HG02870 (cell line): ENCODE results near the gene QRSL1.
"Not testable (repeated sequence)": the region's sequence is repeated elsewhere in the genome, so short reads cannot be mapped to it uniquely, and the experiment has no call there.

Experiments used
- ATAC-seq: cut with Tn5 transposase; IDR thresholded peaks from one replicate; pipeline ENCODE4 v1.9.1; 2021; ENCODE audit warnings: mild to moderate bottlenecking, moderate library complexity; ENCODE audit not compliant: unreplicated experiment

The QRSL1 gene, protein sequence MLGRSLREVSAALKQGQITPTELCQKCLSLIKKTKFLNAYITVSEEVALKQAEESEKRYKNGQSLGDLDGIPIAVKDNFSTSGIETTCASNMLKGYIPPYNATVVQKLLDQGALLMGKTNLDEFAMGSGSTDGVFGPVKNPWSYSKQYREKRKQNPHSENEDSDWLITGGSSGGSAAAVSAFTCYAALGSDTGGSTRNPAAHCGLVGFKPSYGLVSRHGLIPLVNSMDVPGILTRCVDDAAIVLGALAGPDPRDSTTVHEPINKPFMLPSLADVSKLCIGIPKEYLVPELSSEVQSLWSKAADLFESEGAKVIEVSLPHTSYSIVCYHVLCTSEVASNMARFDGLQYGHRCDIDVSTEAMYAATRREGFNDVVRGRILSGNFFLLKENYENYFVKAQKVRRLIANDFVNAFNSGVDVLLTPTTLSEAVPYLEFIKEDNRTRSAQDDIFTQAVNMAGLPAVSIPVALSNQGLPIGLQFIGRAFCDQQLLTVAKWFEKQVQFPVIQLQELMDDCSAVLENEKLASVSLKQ

DNA sequence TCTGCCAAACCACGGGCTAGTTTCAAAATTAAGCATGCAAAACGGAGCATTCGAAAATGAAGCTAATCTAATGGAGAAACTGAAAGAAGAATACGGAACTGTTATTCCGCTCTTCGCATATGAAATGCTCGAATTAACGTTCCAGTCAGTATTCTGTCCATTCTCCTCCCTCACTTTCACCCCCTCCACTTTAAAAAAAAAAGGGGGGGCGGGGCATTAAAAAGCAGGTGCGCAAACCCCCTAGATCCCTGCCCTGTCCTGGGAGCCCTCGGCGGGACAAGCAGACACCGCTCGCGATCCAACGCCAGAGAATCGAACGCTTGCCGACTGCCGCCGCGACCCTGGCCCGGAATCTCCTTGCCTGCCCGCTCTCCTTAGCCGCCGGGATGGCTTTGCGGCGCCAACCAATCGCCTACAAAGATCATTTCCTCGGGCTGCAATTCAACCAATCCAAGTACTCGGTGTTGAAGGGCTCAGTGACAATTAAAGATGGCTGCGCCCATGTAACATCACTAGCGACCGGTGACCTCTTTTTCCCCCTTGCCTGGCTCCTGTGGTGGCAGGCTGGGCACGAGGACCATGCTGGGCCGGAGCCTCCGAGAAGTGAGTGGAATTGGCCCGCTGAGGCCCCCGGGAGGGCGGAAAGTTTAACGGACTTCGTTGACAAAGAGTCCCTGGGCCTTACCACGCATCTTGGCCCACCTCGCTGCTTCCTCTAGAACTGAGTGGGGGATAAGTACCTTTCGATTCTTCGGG, at the start of gene QRSL1, which contains the start of gene RTN4IP1:
Gene QRSL1, plus strand, starts transcription at position 476 of the 756 bp plus-strand sequence. Its CDS starts 104 bp downstream, at position 580.
Gene RTN4IP1, minus strand, starts transcription at position 396 of the 756 bp plus-strand sequence. CDS start 477 bp downstream, outside the sequence.
- ATAC-seq = peak; percentile 74

DNA sequence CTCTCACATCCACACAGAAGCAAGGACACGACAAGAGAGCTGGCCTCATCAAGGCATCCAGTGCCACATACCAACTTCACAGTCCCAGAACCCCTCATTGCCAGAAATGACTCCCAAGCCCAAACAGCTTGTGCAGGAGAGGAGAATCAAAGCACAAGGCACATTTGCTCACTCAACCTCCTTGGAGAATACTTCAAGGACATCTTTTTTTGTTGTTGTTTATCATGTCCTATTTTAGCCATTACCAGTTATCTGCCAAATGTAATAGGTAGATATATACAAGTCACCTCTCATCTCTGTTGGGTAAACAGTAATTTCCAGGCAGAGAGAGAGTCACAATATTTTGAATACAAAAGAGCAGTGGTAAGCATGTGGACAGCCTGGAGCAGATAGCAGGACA, 47.9 kb upstream of the QRSL1 start:
- ATAC-seq = no peak

DNA sequence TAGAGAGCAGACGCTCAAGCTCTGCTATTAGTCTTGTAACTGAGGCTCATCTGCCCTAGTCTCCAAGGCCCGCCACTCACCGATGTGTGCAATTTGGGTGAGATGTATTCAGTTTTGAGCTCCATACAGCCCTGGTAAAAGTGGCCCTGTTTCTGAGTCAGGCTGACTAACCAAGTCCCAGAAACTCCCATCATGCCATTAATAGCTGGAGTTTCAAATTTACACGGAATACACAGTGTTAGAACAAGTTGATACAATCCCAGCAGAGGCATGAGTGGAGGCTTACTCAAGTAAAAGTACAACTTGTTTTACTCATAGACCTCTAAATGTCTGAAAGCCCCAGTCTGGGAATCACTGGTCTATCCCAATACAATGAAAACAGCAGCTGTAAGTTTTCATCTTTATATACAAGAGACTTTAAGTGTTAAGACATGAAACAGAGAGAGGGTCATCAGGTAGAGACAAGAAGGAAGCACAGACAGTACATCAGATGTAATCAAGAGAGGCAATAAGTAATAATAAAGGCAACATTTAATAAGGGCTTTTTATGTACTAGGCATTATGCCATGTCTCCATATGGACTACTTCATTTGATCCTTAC, 42.5 kb upstream of the QRSL1 start:
- ATAC-seq = no peak

DNA sequence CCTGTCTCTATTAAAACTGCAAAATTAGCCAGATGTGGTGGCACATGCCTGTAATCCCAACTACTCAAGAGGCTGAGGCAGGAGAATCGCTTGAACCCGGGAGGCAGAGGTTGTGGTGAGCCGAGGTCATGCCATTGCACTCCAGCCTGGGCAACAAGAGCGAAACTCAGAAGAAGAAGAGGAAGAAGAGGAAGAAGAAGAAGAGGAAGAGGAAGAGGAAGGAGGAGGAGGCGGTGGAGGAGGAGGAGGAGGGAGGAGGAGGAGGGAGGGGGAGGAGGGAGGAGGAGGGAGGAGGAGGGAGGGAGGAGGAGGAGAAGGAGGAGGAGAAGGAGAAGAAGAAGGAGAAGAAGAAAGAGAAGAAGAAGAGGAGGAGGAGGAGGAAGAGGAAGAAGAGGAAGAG, 40.4 kb upstream of the QRSL1 start:
- ATAC-seq = not testable (repeated sequence)

DNA sequence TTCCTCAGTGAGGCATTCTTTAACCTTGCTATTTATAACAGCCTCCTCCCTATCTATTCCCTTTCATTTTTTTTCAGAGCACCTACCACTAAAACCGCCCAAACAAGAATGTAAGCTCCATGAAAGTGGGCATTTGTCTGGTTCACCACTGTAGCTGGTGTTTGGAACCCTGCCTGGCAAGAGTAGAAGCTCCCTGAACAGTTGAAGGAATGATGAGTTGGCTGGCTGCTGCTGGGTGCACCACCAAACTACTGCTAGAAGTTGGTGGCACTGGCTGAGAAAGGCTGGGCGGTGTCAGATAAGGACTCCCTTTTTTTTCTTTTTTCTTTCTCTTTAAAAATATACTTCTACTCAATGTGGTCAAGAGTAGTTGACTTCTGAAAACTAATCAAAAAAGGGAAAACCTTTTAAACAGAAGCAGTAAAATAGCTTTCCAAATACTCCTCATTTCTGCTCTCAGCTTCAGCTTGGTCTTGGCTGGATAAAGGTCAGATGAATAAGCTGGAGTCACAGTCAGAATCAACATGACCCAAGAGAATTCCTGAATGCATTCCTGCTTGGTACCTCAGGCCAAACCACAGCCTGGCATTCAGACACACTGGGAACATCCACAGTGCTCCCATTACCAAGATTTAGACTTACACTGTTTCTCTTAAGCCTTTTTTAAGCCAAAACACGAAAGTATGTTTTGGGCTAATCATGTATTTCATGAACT, 38.1 kb upstream of the QRSL1 start:
- ATAC-seq = no peak

DNA sequence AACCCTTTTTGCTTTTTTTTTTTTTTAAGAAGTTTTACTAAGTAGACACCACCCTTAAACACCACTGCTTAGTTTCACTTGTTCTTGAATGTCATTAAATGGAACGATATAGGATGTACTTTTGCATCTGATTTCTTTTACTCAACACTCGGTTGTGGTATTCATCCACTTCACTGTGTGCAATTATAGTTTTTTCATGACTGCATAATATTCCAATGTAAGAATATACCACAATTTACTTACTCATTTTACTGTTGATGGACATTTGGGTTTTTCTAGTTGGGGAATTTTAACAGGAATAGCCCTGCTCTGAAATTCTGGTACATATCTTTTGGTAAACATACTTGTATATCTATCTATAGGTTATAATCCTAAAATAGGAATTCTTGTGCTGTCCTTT, 29.9 kb upstream of the QRSL1 start:
- no peak for ATAC-seq

DNA sequence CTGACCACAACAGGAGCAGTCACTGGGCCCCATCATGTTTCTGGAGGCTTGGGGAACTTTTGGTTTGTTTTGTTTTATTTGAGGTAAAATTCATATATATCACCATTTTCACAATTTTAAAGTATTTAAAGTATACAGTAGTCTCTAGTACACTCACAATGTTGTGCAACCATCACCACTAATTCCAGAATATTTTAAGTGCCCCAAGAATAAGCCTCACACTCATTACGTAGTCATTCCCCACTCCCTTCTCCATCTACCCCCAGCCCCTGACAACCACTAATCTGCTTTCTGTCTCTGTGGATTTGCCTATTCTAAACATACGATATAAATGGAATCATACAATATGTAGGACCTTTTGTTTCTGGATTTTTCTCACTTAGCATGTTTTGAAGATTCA, 29.0 kb upstream of the QRSL1 start:
- no peak for ATAC-seq

DNA sequence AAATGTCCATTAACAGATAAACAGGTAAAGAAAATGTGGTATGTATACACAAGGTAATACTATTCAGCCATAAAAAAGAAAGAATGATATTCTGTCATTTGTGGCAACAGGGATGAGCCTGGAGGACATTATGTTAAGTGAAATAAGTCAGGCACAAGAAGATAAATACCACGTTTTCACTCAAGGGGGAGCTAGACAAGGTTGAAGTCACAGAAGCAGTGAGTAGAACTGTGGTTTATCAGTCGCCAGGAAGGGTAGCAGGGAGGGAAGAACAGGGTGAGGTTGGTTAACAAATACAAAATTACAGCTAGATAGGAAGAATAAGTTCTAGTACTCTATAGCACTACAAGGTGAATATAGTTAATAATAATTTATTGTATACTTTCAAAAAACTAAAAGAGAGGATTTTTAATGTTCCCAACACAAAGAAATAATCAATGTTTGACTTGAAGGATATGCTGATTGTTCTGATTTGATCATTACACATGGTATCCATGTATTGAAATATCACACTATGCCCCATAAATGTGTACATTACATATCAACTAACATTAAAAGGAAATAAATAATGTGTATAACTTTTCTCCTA, 21.2 kb upstream of the QRSL1 start:
- ATAC-seq = no peak

DNA sequence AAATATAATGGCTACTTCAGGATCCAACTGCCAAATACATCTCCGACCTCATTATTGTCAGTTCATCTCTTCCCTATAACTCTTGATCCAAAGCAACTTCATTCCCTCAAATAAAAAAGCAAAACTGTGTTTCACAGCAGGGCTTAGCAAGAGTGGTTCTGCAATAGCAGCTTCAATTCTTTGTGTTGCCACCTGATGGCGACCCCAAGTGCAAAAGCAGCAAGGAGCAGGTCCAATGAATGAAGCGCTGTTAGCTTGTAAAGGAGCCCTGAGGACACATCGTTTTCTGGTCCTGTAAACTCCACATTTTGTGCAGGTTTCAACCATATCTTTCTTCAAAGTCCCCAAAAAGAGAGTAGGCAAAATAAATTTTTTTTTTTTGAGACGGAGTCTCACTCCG, 19.7 kb upstream of the QRSL1 start:
- no peak for ATAC-seq

DNA sequence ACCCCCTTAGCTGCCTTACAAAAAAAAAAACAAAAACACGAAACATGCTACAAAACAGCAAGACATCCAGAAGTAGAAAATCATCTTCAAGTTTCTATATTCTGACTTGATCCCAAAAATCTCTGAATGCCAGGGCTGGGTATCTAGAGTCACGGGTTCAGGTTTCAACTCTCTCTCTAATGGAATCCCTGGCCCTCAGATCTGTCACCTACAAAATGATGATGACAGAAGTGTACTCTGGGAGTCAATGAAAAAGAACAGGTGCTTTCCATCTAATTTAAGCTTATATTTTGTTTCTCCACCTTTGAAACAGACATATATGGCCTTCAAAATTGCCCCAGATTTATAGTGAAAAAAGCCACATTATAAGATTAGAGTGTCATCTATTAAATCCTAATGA, 18.3 kb upstream of the QRSL1 start:
- no peak for ATAC-seq

DNA sequence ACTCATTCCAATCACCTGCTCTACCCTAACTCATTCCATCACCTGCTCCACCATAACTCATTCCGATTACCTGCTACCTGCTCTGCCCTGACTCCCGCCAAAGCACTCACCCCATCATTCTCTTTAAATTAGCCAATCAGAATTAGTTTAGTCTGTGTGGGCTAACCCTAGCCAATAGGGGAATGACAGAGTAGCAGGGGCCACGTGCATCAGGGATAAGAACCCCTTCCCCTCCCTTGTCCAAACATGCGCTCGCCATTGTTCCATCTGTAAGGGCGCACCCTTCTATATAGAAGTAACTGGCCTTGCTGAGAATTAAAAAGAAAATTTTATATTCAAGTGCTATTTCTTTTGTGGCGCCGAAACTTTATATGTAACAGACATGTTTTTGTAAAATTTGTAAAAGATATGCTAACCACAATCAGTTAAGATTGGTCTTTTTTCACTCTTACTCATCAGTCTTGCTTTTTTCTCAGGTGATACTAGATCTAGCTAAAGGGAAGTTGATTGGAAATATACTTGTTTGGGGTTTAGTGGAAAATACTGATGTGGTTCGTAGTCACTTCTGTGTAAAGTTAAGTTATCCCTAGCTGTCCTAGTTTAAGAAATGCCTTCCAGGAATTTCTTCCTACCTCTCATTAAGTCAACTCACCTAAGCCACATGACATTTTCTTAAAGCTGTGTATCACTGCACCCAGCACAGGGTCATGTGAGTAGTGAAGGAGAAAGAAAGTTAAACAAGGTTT, 16.5 kb upstream of the QRSL1 start:
- no peak for ATAC-seq

DNA sequence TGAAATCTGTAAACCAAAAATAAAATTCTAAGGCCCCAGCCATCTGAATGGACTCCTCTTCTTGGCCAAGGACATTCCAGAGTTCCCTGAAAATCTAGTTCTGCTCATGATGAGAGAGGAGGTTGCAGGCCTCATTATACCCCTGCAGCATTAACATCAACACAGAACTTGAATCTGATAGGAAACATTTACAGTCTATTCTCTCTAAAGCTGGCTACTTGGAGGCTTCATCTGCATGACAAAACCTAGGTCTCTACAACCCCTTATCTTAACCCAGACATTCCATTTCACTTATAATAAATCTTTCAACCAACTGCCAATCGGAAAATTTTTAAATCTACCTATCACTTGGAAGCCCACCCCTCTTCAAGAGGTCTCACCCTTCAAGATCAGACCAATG, 15.8 kb upstream of the QRSL1 start:
- ATAC-seq = no peak

DNA sequence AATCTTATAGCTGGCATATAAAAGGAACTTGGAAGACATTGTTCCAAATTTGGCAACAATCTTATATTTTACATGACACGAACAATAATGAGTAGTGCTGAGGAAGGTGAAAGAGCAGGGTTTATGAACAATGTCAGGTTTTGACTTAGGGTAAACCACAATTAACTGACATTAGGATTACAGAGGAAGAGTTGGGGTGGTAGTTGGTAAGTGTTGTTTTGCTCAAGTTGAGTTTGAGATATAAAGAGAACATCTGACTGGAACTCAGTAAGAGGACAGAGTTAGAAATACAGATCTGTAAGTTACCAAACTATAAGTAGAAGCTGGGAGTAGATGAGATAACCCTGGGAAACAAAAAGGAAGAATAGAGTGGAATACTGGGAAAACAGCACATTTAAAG, 15.2 kb upstream of the QRSL1 start:
- no peak for ATAC-seq

DNA sequence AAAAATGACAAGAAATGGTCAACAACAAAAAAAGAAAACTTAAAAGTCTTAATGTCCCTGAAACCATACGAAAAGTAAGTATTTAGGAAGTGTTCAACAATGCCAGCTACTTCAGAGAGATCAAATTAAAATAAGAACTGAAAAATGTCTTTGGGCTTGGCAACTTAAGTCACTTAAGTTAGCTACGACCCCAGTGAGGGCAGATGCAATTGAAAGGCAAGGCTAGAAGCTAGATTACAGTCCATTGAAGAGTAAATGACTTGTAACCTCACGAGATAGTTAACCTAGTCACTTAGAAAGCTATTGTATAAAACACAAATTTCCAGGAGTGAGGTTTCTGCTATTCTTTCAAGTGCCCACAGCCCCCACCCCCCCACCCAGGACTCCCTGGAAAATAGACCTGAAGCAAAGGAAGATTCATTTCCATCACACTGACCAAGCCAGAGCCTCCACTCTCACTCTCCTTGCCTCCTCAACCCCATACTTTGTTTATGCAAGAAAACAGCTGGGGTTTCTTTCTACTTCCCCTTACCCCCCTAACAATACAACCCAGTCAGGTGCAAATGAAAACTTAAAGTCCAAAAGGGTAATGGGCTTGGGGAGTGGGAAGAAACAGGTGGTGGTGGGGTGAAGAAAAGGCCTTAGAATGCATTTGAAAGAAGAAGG, 14.7 kb upstream of the QRSL1 start:
- ATAC-seq = no peak

DNA sequence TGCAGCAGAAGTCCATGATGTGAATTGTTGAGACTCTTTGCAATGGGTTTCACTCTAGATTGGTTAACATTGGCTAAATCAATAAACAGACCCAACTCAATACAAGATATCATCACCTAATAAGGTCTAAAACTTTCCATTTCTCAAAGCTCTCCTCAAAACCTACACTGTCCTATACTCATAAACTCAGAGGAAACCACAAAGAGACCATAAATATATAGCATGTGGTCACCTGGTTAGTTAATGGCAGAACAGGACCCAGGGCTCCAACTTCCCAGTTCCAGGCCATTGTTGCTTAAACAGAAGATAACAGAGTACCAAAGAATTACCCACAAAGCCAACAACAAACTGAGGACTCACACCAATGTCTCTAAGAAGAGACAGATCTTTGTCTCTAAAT, 12.1 kb upstream of the QRSL1 start:
- no peak for ATAC-seq

DNA sequence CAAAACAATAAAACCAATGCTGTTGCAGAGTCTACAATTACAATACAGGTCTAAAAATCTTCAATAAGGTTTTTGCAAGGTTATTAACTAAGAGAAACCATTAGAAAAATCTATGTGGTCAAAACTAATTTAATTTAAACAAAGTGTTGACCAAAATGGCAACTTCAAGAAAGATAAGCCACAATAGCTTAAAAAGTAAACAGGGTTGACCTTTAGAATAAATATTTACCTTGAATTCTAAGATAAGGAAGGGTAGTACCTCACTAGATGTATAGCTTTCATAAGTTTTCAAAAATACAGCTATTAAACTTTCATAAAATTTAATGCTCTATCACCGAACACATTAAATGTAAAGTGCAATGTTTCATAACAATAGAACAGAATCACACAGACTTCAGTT, 11.5 kb upstream of the QRSL1 start:
- no peak for ATAC-seq

DNA sequence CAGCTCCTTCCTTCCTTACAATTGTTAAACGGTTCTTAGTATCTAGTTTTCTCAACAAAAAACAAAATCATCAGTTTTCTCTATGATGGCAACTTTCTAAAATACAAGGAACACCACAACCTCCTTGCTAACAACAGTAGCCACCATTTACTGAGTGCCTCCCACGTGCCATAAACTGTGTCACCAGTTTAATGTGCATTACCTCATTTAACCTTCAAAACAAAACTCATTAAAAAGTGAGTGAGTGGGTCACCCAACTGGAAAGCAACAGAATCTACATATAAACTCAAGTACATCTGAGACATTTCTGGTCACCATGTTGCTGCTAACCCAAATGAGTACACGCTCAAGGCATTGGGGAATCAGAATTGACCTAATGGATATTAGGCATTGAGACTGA, 11.1 kb upstream of the QRSL1 start:
- no peak for ATAC-seq

DNA sequence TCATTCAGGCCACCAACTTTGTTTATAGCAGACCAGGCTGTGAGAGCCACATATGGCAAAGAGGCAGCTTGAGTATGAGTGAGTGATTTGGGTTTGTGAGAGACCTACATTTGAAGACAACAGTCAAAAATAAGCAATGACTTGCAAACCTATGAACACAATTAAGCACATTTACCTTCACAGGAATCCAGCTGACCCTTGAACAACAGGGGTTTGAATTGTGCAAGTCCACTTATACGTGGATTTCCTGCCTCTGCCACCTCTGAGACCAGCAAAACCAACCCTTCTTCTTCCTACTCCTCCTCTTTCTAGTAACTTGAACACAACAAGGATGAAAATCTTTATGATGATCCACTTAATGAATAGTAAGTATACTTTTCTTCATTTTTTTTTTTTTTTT, 10.2 kb upstream of the QRSL1 start:
- ATAC-seq = no peak

DNA sequence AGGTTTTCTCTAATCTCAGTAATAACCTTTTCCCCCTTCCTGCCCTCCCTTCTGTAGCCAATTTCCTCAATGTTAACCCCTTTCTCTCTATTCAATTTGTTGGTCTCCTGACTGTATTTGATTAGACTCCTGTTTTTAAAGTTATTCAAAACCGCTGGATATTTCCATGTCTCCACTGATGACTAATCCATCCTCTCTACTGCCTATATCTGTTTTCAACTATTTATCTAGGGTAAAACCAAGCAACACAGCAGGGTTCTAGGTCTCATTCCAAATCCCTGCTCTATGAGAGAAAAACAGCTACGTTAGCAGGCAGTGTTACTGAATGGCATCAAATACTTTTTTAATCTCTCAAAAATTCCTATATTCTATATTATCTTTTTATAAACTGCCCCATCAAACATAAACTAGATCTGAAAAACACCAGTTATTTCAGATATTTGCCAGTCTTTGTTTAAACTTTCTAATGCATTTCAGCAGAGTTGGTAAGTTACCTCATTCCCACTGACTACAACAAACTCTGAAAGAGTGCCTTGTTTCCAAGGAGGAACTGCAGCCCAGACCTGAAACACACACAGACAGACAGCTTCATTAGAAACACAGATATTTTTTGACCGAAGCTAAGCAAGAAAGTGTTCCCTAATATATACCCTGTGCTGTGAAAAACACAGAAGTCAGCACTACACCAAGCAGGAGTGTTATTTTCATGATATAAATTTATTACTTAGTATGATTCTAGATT, 8.3 kb upstream of the QRSL1 start:
- ATAC-seq = no peak
